Liver (tissue), 9 donors: Measurements from ENCODE around the gene OTUD7B. TPM values are rescaled to one million over a fixed set of nuclear protein-coding genes. Genes with fewer than 3 reads are reported as not detected.

ENCODE experiments used
- DNase-seq: peaks from one replicate; pipeline ENCODE4 v3.0.0-alpha.2; 2017; ENCODE audit warnings: low spot score
- H3K27ac ChIP-seq, 2 donors: one replicate each; pipeline ENCODE4 v1.7.0; 2013; ENCODE audit warnings: inconsistent platforms in 2 of 2, low read length in 2 of 2, control low read depth in 1 of 2, low read depth in 1 of 2, mild to moderate bottlenecking in 1 of 2
- H3K27me3 ChIP-seq, 4 donors: one replicate each; pipeline versions ENCODE4 v1.6.1 to v1.7.0; 2013; ENCODE audit warnings: low read length in 3 of 4, inconsistent platforms in 1 of 4, mild to moderate bottlenecking in 1 of 4, moderate library complexity in 1 of 4; ENCODE audit not compliant: control insufficient read depth in 4 of 4, insufficient read depth in 4 of 4
- H3K36me3 ChIP-seq, 4 donors: one replicate each; pipeline versions ENCODE4 v1.6.1 to v1.7.0; 2013; ENCODE audit warnings: low read length in 3 of 4, mild to moderate bottlenecking in 3 of 4, low read depth in 1 of 4, moderate library complexity in 1 of 4; ENCODE audit not compliant: control insufficient read depth in 4 of 4, insufficient read depth in 3 of 4
- H3K4me1 ChIP-seq, 4 donors: one replicate each; pipeline versions ENCODE4 v1.6.1 to v1.7.0; 2013; ENCODE audit warnings: low read length in 3 of 4, mild to moderate bottlenecking in 3 of 4, moderate library complexity in 1 of 4; ENCODE audit not compliant: control insufficient read depth in 4 of 4, insufficient read depth in 4 of 4
- H3K4me3 ChIP-seq, 3 donors: one replicate each; pipeline versions ENCODE4 v1.6.1 to v1.7.0; 2013; ENCODE audit warnings: low read length in 3 of 3, control low read depth in 1 of 3, low read depth in 1 of 3, mild to moderate bottlenecking in 1 of 3
- H3K9ac ChIP-seq, 2 donors: one replicate each; pipeline ENCODE4 v1.7.0; 2013; ENCODE audit warnings: low read length in 2 of 2, mild to moderate bottlenecking in 2 of 2, moderate library complexity in 2 of 2, control low read depth in 1 of 2, low read depth in 1 of 2
- H3K9me3 ChIP-seq, 4 donors: one replicate each; pipeline versions ENCODE4 v1.6.1 to v1.7.0; 2013; ENCODE audit warnings: low read length in 3 of 4; ENCODE audit not compliant: control insufficient read depth in 4 of 4
- EGR1 ChIP-seq, 2 donors: IDR thresholded peaks; 2 replicates each; pipeline ENCODE4 v1.6.1; 2016 to 2018; ENCODE audit warnings: antibody characterized with exemption in 2 of 2, low read depth in 2 of 2
- FOXA1 ChIP-seq: IDR thresholded peaks from 2 replicates; pipeline ENCODE4 v1.6.1; 2016; ENCODE audit warnings: antibody characterized with exemption
- FOXA2 ChIP-seq: IDR thresholded peaks from 2 replicates; pipeline ENCODE4 v1.6.1; 2016; ENCODE audit warnings: antibody characterized with exemption
- GABPA ChIP-seq, 2 donors: IDR thresholded peaks in 1 of 2; conservative IDR thresholded peaks in 1 of 2; 2 replicates each; pipeline ENCODE4 v1.6.1; 2016; ENCODE audit warnings: antibody characterized with exemption in 2 of 2, mild to moderate bottlenecking in 1 of 2, moderate library complexity in 1 of 2
- HNF4A ChIP-seq, 2 donors: conservative IDR thresholded peaks; 2 replicates each; pipeline ENCODE4 v1.6.1; 2016; ENCODE audit warnings: antibody characterized with exemption in 2 of 2, mild to moderate bottlenecking in 2 of 2
- JUND ChIP-seq, 2 donors: IDR thresholded peaks; 2 replicates each; pipeline ENCODE4 v1.6.1; 2016; ENCODE audit warnings: antibody characterized with exemption in 2 of 2
- NR2F2 ChIP-seq: IDR thresholded peaks from 2 replicates; pipeline ENCODE4 v1.6.1; 2016; ENCODE audit warnings: antibody characterized with exemption
- RAD21 ChIP-seq, 2 donors: IDR thresholded peaks; 2 replicates each; pipeline ENCODE4 v1.6.1; 2016; ENCODE audit warnings: antibody characterized with exemption in 2 of 2, mild to moderate bottlenecking in 2 of 2
- RXRA ChIP-seq, 2 donors: IDR thresholded peaks; 2 replicates each; pipeline ENCODE4 v1.6.1; 2017 to 2018; ENCODE audit warnings: antibody characterized with exemption in 2 of 2, mild to moderate bottlenecking in 1 of 2
- SP1 ChIP-seq: IDR thresholded peaks from 2 replicates; pipeline ENCODE4 v1.6.1; 2018; ENCODE audit warnings: antibody characterized with exemption, mild to moderate bottlenecking
- TAF1 ChIP-seq: conservative IDR thresholded peaks from 2 replicates; pipeline ENCODE4 v1.6.1; 2016; ENCODE audit warnings: antibody characterized with exemption, mild to moderate bottlenecking
- YY1 ChIP-seq: IDR thresholded peaks from 2 replicates; pipeline ENCODE4 v1.6.1; 2016; ENCODE audit warnings: antibody characterized with exemption, mild to moderate bottlenecking
- WGBS: extraction: QIAGEN DNeasy Blood & Tissue Kit; methylation state at CpG from one replicate; pipeline ENCODE4 v1.1.7; 2013; 5-methylcytosine and 5-hydroxymethylcytosine counted together
- polyA plus RNA-seq, 2 donors: library from polyadenylated mRNA; stranded (reverse) in 1 of 2; unstranded in 1 of 2; fragments of 200-250 nt in 1 of 2; fragments of >200 nt in 1 of 2; fragmentation: Nextera tagmentation in 1 of 2; extraction: Ambion mirVana in 1 of 2; gene quantifications; one replicate each; pipeline versions ENCODE4 v1.2.1 to v1.2.3, GENCODE V29; 2013 to 2015
- total RNA-seq, 2 donors: library from RNA; depleted of rRNA; stranded (reverse); fragments of >200 nt; gene quantifications; one replicate each; pipeline ENCODE4 v1.2.3, GENCODE V29; 2014
- TF ChIP-seq, protein P1 (sequence below): IDR thresholded peaks from 2 replicates; pipeline ENCODE4 v1.6.1; 2016; ENCODE audit warnings: antibody characterized with exemption
- TF ChIP-seq, protein P2 (sequence below): fragments of 150-350 bp; IDR thresholded peaks from 2 replicates; pipeline ENCODE4 v1.5.1; 2017; ENCODE audit warnings: improper control_type of control experiment, low read depth, low read length; ENCODE audit not compliant: missing input control
- TF ChIP-seq, protein P3 (sequence below): IDR thresholded peaks from 2 replicates; pipeline ENCODE4 v1.6.1; 2016; ENCODE audit warnings: antibody characterized with exemption, mild to moderate bottlenecking
- TF ChIP-seq, protein P4 (sequence below): IDR thresholded peaks from 2 replicates; pipeline ENCODE4 v1.6.1; 2016; ENCODE audit warnings: antibody characterized with exemption
- donor health status: healthy.
- donor health status: healthy.
- donor health status: healthy.
- donor health status: healthy.
- donor health status: healthy.

The OTUD7B gene
- total RNA-seq (10 to 100 TPM in 1 of 2 donors, 1 to 10 TPM in 1; 8.6 to 19.2 TPM), polyA plus RNA-seq (1 to 10 TPM; 2.1 to 5.2 TPM)

DNA sequence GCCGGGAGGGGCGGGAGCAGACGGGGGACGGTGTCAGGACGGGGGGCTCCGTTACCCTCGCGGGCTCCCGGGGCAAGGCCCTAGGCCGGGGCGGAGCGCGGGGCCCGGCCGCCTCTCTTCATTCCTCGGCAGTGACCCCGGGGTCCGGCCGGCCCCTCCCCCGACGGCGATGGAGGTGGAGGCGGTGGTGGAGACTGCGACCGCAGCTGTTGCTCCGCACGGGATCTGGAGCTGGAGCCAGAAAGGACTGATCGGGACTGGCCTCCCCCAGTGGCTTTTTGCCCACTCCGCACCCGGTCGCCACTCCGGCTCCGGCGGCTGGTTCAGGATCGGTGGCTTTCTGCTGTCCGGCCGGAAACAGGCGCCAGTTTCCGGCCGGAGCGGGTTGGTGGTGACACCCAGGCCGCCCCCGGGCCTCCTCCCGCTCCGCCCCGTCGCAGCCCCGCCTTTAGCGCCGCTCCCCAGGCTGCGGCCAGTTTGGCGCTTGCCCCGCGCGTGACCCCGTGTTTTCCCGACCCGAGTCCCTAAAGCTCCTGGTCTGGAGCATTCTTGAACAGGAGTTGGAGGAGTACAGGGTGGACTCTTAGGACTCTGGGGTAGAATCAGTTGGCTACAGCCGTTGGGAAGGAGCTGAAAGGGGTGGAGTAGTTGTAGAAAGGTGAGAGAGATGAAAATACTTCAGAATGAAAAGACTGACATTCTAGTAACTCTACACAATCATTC lies at the start of gene OTUD7B:
TSS of gene OTUD7B (minus strand) at position 334 of the 723 bp plus-strand sequence. CDS start 33,216 bp downstream, outside the sequence.
- no peaks in the 10 kb centered on the region for H3K9me3 ChIP-seq
- H3K4me3 ChIP-seq = peak within 1 kb of the TSS; percentile 81 to 94 (median 83)
- peaks cover 8 to 18% (median 9%) of the 10 kb centered on the region in 4 donors for H3K4me1 ChIP-seq
- H3K27ac ChIP-seq = peak within 1 kb of the TSS; percentile 97
- DNase-seq = peak; percentile 90
- TF ChIP-seq FOXA2 (no peak), HNF4A (conservative IDR thresholded peaks at IDR 0.05) (peak; percentile 17 to 39), EGR1 (IDR thresholded peaks at IDR 0.05; ENCODE audit: low read depth in 2 of 2) (peak; percentile 66 to 81), RAD21 (IDR thresholded peaks at IDR 0.05) (peak; percentile 27 to 65), GABPA (IDR thresholded peaks at IDR 0.05 in 1 of 2, conservative IDR thresholded peaks at IDR 0.05 in 1 of 2) (peak; percentile 90 to 95), SP1 (peak; percentile 80), RXRA (IDR thresholded peaks at IDR 0.05) (peak; percentile 77 to 79), FOXA1 (no peak), NR2F2 (peak; percentile 6), TAF1 (peak; percentile 16), YY1 (peak; percentile 63), JUND (IDR thresholded peaks at IDR 0.05) (peak in 1 of 2 donors; percentile 16)
- TF ChIP-seq, protein P1, sequence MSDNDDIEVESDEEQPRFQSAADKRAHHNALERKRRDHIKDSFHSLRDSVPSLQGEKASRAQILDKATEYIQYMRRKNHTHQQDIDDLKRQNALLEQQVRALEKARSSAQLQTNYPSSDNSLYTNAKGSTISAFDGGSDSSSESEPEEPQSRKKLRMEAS = no peak
- TF ChIP-seq, protein P2, sequence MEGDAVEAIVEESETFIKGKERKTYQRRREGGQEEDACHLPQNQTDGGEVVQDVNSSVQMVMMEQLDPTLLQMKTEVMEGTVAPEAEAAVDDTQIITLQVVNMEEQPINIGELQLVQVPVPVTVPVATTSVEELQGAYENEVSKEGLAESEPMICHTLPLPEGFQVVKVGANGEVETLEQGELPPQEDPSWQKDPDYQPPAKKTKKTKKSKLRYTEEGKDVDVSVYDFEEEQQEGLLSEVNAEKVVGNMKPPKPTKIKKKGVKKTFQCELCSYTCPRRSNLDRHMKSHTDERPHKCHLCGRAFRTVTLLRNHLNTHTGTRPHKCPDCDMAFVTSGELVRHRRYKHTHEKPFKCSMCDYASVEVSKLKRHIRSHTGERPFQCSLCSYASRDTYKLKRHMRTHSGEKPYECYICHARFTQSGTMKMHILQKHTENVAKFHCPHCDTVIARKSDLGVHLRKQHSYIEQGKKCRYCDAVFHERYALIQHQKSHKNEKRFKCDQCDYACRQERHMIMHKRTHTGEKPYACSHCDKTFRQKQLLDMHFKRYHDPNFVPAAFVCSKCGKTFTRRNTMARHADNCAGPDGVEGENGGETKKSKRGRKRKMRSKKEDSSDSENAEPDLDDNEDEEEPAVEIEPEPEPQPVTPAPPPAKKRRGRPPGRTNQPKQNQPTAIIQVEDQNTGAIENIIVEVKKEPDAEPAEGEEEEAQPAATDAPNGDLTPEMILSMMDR = peak; percentile 5
- TF ChIP-seq, protein P3, sequence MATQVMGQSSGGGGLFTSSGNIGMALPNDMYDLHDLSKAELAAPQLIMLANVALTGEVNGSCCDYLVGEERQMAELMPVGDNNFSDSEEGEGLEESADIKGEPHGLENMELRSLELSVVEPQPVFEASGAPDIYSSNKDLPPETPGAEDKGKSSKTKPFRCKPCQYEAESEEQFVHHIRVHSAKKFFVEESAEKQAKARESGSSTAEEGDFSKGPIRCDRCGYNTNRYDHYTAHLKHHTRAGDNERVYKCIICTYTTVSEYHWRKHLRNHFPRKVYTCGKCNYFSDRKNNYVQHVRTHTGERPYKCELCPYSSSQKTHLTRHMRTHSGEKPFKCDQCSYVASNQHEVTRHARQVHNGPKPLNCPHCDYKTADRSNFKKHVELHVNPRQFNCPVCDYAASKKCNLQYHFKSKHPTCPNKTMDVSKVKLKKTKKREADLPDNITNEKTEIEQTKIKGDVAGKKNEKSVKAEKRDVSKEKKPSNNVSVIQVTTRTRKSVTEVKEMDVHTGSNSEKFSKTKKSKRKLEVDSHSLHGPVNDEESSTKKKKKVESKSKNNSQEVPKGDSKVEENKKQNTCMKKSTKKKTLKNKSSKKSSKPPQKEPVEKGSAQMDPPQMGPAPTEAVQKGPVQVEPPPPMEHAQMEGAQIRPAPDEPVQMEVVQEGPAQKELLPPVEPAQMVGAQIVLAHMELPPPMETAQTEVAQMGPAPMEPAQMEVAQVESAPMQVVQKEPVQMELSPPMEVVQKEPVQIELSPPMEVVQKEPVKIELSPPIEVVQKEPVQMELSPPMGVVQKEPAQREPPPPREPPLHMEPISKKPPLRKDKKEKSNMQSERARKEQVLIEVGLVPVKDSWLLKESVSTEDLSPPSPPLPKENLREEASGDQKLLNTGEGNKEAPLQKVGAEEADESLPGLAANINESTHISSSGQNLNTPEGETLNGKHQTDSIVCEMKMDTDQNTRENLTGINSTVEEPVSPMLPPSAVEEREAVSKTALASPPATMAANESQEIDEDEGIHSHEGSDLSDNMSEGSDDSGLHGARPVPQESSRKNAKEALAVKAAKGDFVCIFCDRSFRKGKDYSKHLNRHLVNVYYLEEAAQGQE = peak; percentile 81
- TF ChIP-seq, protein P4, sequence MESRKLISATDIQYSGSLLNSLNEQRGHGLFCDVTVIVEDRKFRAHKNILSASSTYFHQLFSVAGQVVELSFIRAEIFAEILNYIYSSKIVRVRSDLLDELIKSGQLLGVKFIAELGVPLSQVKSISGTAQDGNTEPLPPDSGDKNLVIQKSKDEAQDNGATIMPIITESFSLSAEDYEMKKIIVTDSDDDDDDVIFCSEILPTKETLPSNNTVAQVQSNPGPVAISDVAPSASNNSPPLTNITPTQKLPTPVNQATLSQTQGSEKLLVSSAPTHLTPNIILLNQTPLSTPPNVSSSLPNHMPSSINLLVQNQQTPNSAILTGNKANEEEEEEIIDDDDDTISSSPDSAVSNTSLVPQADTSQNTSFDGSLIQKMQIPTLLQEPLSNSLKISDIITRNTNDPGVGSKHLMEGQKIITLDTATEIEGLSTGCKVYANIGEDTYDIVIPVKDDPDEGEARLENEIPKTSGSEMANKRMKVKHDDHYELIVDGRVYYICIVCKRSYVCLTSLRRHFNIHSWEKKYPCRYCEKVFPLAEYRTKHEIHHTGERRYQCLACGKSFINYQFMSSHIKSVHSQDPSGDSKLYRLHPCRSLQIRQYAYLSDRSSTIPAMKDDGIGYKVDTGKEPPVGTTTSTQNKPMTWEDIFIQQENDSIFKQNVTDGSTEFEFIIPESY = peak; percentile 24
- peak within 1 kb of the TSS; percentile 98 to 100 for H3K9ac ChIP-seq
- under 1% methylated on average over 59 of the region's 59 CpGs for WGBS
- no peaks in the 10 kb centered on the region for H3K36me3 ChIP-seq
- no peaks in the 10 kb centered on the region for H3K27me3 ChIP-seq
